MM.1S (cell line): ENCODE data around the gene CAPN5.

Source experiments
- DNase-seq: peaks from one replicate; pipeline ENCODE4 v3.0.0-alpha.2; 2015
- H2AFZ ChIP-seq: fragments of 300-600 bp; sonication (generic); 2 replicates; pipeline ENCODE4 v1.6.0; 2016; ENCODE audit warnings: antibody characterized with exemption, low read length
- H3F3A ChIP-seq: fragments of 300-600 bp; sonication (generic); 2 replicates; pipeline ENCODE4 v1.6.1; 2016; ENCODE audit warnings: mild to moderate bottlenecking, antibody characterized with exemption, low read length, moderate library complexity, mixed read lengths; ENCODE audit not compliant: insufficient read depth
- H3K27ac ChIP-seq: fragments of 300-600 bp; sonication (generic); 2 replicates; pipeline ENCODE4 v1.5.1; 2016; ENCODE audit warnings: mild to moderate bottlenecking, low read length
- H3K27me3 ChIP-seq: fragments of 300-600 bp; sonication (generic); replicated peaks from 2 replicates; pipeline ENCODE4 v1.6.0; 2016; ENCODE audit warnings: low read length; ENCODE audit not compliant: insufficient read depth
- H3K36me3 ChIP-seq: fragments of 300-600 bp; sonication (generic); replicated peaks from 2 replicates; pipeline ENCODE4 v1.6.1; 2016; ENCODE audit warnings: mild to moderate bottlenecking, low read length, mixed read lengths; ENCODE audit not compliant: insufficient read depth
- H3K4me1 ChIP-seq: fragments of 300-600 bp; sonication (generic); 2 replicates; pipeline ENCODE4 v1.6.1; 2016; ENCODE audit warnings: low read length, mixed read lengths
- H3K4me2 ChIP-seq: fragments of 300-600 bp; sonication (generic); 2 replicates; pipeline ENCODE4 v1.6.0; 2016; ENCODE audit warnings: low read depth, low read length
- H3K4me3 ChIP-seq: fragments of 300-600 bp; sonication (generic); 2 replicates; pipeline ENCODE4 v1.5.1; 2016; ENCODE audit warnings: low read length, mixed read lengths
- H3K79me2 ChIP-seq: fragments of 300-600 bp; sonication (generic); 2 replicates; pipeline ENCODE4 v1.6.1; 2016; ENCODE audit warnings: mixed run types, low read length, mixed read lengths
- H3K9ac ChIP-seq: fragments of 300-600 bp; sonication (generic); 2 replicates; pipeline ENCODE4 v1.6.1; 2016; ENCODE audit warnings: low read length, mixed read lengths
- H3K9me2 ChIP-seq: fragments of 300-600 bp; sonication (generic); replicated peaks from 2 replicates; pipeline ENCODE4 v1.6.1; 2016; ENCODE audit warnings: mild to moderate bottlenecking, low read length, mixed read lengths; ENCODE audit not compliant: insufficient read depth
- H3K9me3 ChIP-seq: fragments of 300-600 bp; sonication (generic); replicated peaks from 2 replicates; pipeline ENCODE4 v1.6.1; 2016; ENCODE audit warnings: mild to moderate bottlenecking, low read length, mixed read lengths; ENCODE audit not compliant: insufficient read depth
- H4K20me1 ChIP-seq: fragments of 300-600 bp; sonication (generic); 2 replicates; pipeline ENCODE4 v1.6.1; 2016; ENCODE audit warnings: mild to moderate bottlenecking, low read length, moderate library complexity, mixed read lengths; ENCODE audit not compliant: insufficient read depth
- CTCF ChIP-seq: fragments of 300-600 bp; sonication (generic); IDR thresholded peaks from 2 replicates; pipeline ENCODE4 v1.5.1; 2016; ENCODE audit warnings: antibody characterized with exemption, low read length, mixed read lengths
- EZH2 ChIP-seq: fragments of 300-600 bp; sonication (generic); optimal IDR thresholded peaks from 2 replicates; pipeline ENCODE3; 2017; ENCODE audit warnings: low read depth, mild to moderate bottlenecking, antibody characterized with exemption, low read length, mixed read lengths
- EZH2phosphoT487 ChIP-seq: fragments of 300-600 bp; sonication (generic); IDR thresholded peaks from 2 replicates; pipeline ENCODE4 v1.6.1; 2018; ENCODE audit warnings: antibody characterized with exemption, low read length

The CAPN5 gene

GRCh38 chr11:77100166-77101042 lies 33.6 kb downstream of the CAPN5 start:
- Histone ChIP-seq H4K20me1 (no peaks in the 10 kb centered on the region), H3K79me2 (no peaks in the 10 kb centered on the region), H2AFZ (no peak overlapping the region), H3K4me3 (no peak overlapping the region), H3K36me3 (no peaks in the 10 kb centered on the region), H3K9me3 (no peaks in the 10 kb centered on the region), H3K9ac (no peak overlapping the region), H3K4me2 (no peak overlapping the region), H3F3A (no peaks in the 10 kb centered on the region), H3K27me3 (peaks cover 8% of the 10 kb centered on the region; the same call in 1 of the 2 replicates), H3K4me1 (no peaks in the 10 kb centered on the region), H3K27ac (no peak overlapping the region), H3K9me2 (no peaks in the 10 kb centered on the region)
- TF ChIP-seq EZH2phosphoT487 (no peak), CTCF (no peak), EZH2 (no peak)
- DNase-seq, result no peak

- Histone ChIP-seq H3K4me2 (no peak overlapping the region), H2AFZ (no peak overlapping the region), H3K9me2 (no peaks in the 10 kb centered on the region), H3K79me2 (no peaks in the 10 kb centered on the region), H3K4me3 (no peak overlapping the region), H3K27ac (no peak overlapping the region), H3K27me3 (peaks cover 8% of the 10 kb centered on the region; the same call in 1 of the 2 replicates), H4K20me1 (no peaks in the 10 kb centered on the region), H3K4me1 (no peaks in the 10 kb centered on the region), H3K9me3 (no peaks in the 10 kb centered on the region), H3K9ac (no peak overlapping the region), H3F3A (no peaks in the 10 kb centered on the region), H3K36me3 (no peaks in the 10 kb centered on the region)
- TF ChIP-seq CTCF, result peak; percentile 60
- no peak for TF ChIP-seq EZH2phosphoT487
- DNase-seq, result peak; percentile 17
Observed at GRCh38 chr11:77101043-77101537, 34.3 kb downstream of the CAPN5 start.

- H2AFZ ChIP-seq, result no peak within 1 kb of the TSS
- no peaks in the 10 kb centered on the region for H3K9me3 ChIP-seq
- no peaks in the 10 kb centered on the region for H4K20me1 ChIP-seq
- no peak within 1 kb of the TSS for H3K4me2 ChIP-seq
- no peak within 1 kb of the TSS for H3K4me3 ChIP-seq
- H3K9ac ChIP-seq, result no peak within 1 kb of the TSS
- no peaks in the 10 kb centered on the region for H3F3A ChIP-seq
- H3K79me2 ChIP-seq, result no peaks in the 10 kb centered on the region
- H3K27me3 ChIP-seq, result peaks cover 8% of the 10 kb centered on the region; the same call in 1 of the 2 replicates
- DNase-seq, result no peak
- no peak for TF ChIP-seq CTCF
- no peak for TF ChIP-seq EZH2
- TF ChIP-seq EZH2phosphoT487, result no peak
- no peak within 1 kb of the TSS for H3K27ac ChIP-seq
- H3K9me2 ChIP-seq, result no peaks in the 10 kb centered on the region
- H3K36me3 ChIP-seq, result no peaks in the 10 kb centered on the region
- no peaks in the 10 kb centered on the region for H3K4me1 ChIP-seq
Observed at GRCh38 chr11:77102246-77103210, 35.8 kb downstream of the CAPN5 start, which contains the start of gene OMP. OMP (plus strand) TSS chr11:77102840; CDS start chr11:77102840, 0 bp downstream.
